Measurements from ENCODE around the gene RFC2.
"Not testable (repeated sequence)": the region's sequence is repeated elsewhere in the genome, so short reads cannot be mapped to it uniquely, and the experiment has no call there.

Gene RFC2

GRCh38 chr7:74266191-74266963 is 12.2 kb upstream of the RFC2 start:
- Mint-ChIP-seq H3K4me1 (no peaks in the 10 kb centered on the region), H3K36me3 (no peaks in the 10 kb centered on the region), H3K27ac (no peak overlapping the region), H3K4me3 (no peak overlapping the region), H3K9me3 (no peaks in the 10 kb centered on the region)
- DNase-seq (ENCODE audit: low spot score in 2 of 2) (no peak), ATAC-seq (no peak)

DNA sequence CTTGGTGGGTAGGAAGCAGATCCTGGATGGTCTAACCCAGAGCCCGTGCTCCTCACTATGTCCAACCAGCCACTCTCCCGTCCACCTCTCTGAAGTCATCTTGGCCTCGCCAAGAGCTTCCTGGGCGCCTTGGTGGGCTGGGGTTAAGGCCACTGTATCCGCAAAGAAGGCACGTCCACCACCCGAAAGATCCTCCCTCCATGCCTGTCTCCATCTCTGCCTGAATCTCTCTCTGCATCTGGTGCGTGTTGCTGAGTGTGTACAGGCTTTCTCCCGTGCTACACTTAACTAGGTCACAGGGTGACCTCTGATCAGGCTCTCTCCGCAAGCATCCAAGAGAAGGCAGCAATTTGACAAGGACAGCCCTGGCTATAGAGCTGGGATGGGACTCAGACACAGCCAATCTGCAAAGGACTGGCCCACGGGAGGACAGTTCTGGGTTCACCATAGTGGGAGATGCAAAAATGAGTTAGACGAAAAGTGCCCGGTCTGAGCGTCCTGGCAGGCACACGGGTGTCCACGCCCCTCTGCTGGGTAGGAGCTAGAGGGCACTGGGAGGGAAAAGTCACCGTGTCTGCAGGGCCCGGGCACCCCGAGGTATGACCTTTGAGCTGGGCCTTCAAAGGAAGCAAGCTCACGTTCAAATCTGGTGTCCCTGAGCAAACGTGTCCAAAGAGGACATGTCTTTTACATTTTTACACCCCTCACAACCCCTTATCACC is 9.4 kb upstream of the RFC2 start:
- DNase-seq (ENCODE audit: low spot score in 2 of 2) (no peak), ATAC-seq (no peak)
- H3K36me3 Mint-ChIP-seq, result no peaks in the 10 kb centered on the region
- H3K4me3 Mint-ChIP-seq, result no peak overlapping the region
- no peak overlapping the region for H3K27ac Mint-ChIP-seq
- H3K9me3 Mint-ChIP-seq, result no peaks in the 10 kb centered on the region
- no peaks in the 10 kb centered on the region for H3K4me1 Mint-ChIP-seq

DNA sequence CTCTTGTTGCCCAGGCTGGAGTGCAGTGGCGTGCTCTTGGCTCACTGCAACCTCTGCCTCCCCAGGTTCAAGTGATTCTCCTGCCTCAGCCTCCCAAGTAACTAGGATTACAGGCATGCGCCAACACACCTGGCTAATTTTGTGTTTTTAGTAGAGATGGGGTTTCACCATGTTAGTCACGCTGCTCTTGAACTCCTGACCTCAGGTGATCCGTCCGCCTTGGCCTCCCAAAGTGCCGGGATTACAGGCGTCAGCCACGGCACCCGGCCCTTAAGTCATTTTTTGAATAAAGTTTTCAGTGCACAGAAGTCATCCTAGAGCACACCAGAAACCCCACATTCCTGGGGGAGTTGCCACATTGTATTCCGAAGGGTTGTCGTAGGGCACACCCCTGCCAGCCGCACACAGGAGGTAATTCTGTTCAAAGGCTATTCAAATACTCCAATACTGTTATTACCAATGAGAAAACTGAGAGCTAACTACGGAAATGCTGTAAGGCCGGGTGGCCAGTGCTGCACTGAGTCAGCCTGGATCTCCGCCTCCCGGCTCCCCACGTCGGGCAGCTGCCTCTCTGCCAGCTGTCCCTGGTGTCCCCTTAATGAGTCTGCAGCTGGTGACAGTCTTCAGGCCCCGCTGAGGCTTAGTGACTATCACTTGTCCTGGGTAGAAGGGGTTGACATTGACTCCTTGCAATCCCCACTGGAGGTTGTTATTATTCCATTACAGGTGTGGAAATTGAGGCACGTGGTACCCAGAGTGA is 8.6 kb upstream of the RFC2 start:
- H3K4me3 Mint-ChIP-seq, result no peak overlapping the region
- H3K36me3 Mint-ChIP-seq, result no peaks in the 10 kb centered on the region
- DNase-seq (ENCODE audit: low spot score in 2 of 2) (no peak), ATAC-seq (no peak)
- no peak overlapping the region for H3K27ac Mint-ChIP-seq
- H3K4me1 Mint-ChIP-seq, result no peaks in the 10 kb centered on the region
- H3K9me3 Mint-ChIP-seq, result no peaks in the 10 kb centered on the region

DNA sequence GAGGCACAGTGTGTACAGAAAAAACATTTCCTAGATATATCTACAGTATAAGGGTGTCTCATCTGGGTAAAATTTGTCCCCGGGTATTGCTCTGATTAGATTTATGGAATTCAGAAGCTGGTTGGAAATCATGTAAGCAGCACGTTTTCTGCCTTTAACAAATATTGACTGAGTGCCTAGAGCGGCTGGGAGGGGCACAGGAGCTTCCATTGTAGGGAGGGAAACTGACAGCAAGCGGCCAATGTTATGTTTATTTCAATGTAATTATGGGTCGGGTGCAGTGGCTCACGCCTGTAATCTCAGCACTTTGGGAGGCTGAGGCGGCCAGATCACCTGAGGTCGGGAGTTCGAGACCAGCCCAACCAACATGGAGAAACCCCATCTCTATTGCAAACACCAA is 4.4 kb upstream of the RFC2 start:
- DNase-seq (ENCODE audit: low spot score in 2 of 2), result no peak
- H3K9me3 Mint-ChIP-seq, result no peaks in the 10 kb centered on the region
- H3K27ac Mint-ChIP-seq, result no peak overlapping the region
- no peak for ATAC-seq
- peaks cover 15% of the 10 kb centered on the region for H3K4me1 Mint-ChIP-seq
- H3K36me3 Mint-ChIP-seq, result peaks cover 11% of the 10 kb centered on the region
- H3K4me3 Mint-ChIP-seq, result no peak overlapping the region

GRCh38 chr7:74256491-74257408 is 2.6 kb upstream of the RFC2 start:
- no peak for DNase-seq (ENCODE audit: low spot score in 2 of 2)
- ATAC-seq, result no peak
- H3K36me3 Mint-ChIP-seq, result peaks cover 29% of the 10 kb centered on the region
- no peaks in the 10 kb centered on the region for H3K9me3 Mint-ChIP-seq
- peaks cover 20% of the 10 kb centered on the region for H3K4me1 Mint-ChIP-seq
- H3K4me3 Mint-ChIP-seq, result peak overlapping the region; percentile 94
- no peak overlapping the region for H3K27ac Mint-ChIP-seq

- Mint-ChIP-seq H3K36me3 (peaks cover 42% of the 10 kb centered on the region), H3K4me3 (peak overlapping the region; percentile 94), H3K4me1 (peaks cover 28% of the 10 kb centered on the region)
- DNase-seq (ENCODE audit: low spot score in 2 of 2); H3K9me3 Mint-ChIP-seq; ATAC-seq; H3K27ac Mint-ChIP-seq: not testable (repeated sequence)
Observed at GRCh38 chr7:74255461-74255860, 1.3 kb upstream of the RFC2 start.

DNA sequence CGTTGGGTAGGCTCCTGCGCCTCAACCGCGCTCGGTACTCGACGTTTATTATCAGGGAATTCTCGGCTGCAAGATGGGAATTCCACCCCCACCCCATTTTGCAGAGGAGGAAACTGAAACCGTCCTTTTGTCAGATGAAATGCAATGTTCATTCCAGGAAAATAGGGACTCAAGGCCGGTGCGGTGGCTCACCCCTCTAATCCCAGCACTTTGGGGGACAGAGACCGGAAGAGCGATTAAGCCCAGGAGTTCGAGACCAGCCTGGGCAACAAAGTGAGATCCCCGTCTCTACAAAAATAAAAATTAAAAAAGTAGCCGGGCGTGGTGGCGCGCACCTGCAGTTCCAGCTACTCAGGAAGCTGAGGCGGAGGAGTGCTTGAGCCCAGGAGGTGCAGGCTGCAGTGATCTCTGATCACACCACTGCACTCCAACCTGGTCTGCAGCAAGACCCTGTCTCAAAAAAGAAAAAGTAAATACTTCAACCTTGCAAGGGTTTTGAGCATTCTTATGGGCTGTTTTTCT is 720 bp upstream of the RFC2 start:
- no peaks in the 10 kb centered on the region for H3K9me3 Mint-ChIP-seq
- peak overlapping the region; percentile 98 for H3K27ac Mint-ChIP-seq
- H3K4me1 Mint-ChIP-seq, result peaks cover 32% of the 10 kb centered on the region
- peak in 1 of 2 donors; percentile 52 for DNase-seq (ENCODE audit: low spot score in 2 of 2)
- peaks cover 47% of the 10 kb centered on the region for H3K36me3 Mint-ChIP-seq
- no peak for ATAC-seq
- peak overlapping the region; percentile 94 for H3K4me3 Mint-ChIP-seq

DNA sequence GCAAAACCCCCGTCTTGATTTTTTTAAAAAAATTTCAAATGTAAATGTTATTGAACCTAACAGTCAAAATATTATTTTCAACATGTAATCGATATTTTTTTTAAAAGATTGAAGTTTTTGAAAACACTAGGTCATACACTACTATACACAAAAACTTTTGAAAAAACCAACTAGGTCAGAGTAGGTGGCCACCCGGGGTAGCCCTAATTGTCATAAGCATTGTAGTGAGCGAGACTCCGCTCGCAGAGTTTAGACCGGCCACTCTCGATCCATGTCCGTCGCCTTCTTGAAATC is 417 bp downstream of the RFC2 start:
- Mint-ChIP-seq H3K4me3 (peak overlapping the region; percentile 94), H3K36me3 (peaks cover 59% of the 10 kb centered on the region), H3K27ac (peak overlapping the region; percentile 98), H3K4me1 (peaks cover 32% of the 10 kb centered on the region), H3K9me3 (no peaks in the 10 kb centered on the region)
- DNase-seq (ENCODE audit: low spot score in 2 of 2) (no peak), ATAC-seq (peak; percentile 12)

GRCh38 chr7:74253331-74253730 is 868 bp downstream of the RFC2 start:
- Mint-ChIP-seq H3K27ac (peak overlapping the region; percentile 98), H3K9me3 (no peaks in the 10 kb centered on the region), H3K4me1 (peaks cover 32% of the 10 kb centered on the region), H3K4me3 (peak overlapping the region; percentile 94), H3K36me3 (peaks cover 63% of the 10 kb centered on the region)
- no peak for ATAC-seq
- DNase-seq (ENCODE audit: low spot score in 2 of 2), result no peak

GRCh38 chr7:74252893-74253292 is 1.3 kb downstream of the RFC2 start:
- peaks cover 68% of the 10 kb centered on the region for H3K36me3 Mint-ChIP-seq
- H3K27ac Mint-ChIP-seq, result peak overlapping the region; percentile 98
- DNase-seq (ENCODE audit: low spot score in 2 of 2) (no peak), ATAC-seq (no peak)
- H3K4me1 Mint-ChIP-seq, result peaks cover 32% of the 10 kb centered on the region
- H3K4me3 Mint-ChIP-seq, result peak overlapping the region; percentile 94
- H3K9me3 Mint-ChIP-seq, result no peaks in the 10 kb centered on the region

DNA sequence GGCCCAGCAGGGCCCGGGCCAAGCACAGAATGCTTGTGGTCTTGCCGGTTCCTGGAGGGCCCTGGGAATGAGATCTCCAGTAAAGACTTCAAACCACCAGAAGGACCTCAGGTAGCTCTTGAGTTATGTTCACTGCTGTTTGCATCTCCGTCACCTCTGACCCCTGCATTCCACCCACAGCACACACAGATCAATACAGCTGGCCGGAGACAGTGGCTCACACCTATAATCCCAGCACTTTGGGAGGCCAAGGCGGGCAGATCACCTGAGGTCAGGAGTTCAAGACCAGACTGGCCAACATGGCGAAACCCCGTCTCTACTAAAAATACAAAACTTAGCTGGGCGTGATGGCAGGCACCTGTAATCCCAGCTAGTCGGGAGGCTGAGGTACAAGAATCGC is 5.1 kb downstream of the RFC2 start:
- H3K9me3 Mint-ChIP-seq; DNase-seq (ENCODE audit: low spot score in 2 of 2); ATAC-seq; H3K27ac Mint-ChIP-seq; H3K4me3 Mint-ChIP-seq: not testable (repeated sequence)
- Mint-ChIP-seq H3K4me1 (peaks cover 17% of the 10 kb centered on the region), H3K36me3 (peaks cover 99% of the 10 kb centered on the region)

- no peaks in the 10 kb centered on the region for H3K9me3 Mint-ChIP-seq
- ATAC-seq (no peak), DNase-seq (ENCODE audit: low spot score in 2 of 2) (no peak)
- peaks cover 17% of the 10 kb centered on the region for H3K4me1 Mint-ChIP-seq
- no peak overlapping the region for H3K27ac Mint-ChIP-seq
- no peak overlapping the region for H3K4me3 Mint-ChIP-seq
- H3K36me3 Mint-ChIP-seq, result peaks cover 100% of the 10 kb centered on the region
Observed at GRCh38 chr7:74248156-74248555, 6.0 kb downstream of the RFC2 start.

GRCh38 chr7:74246497-74246896 is 7.7 kb downstream of the RFC2 start:
- ATAC-seq, result no peak
- H3K9me3 Mint-ChIP-seq, result no peaks in the 10 kb centered on the region
- peaks cover 14% of the 10 kb centered on the region for H3K4me1 Mint-ChIP-seq
- H3K36me3 Mint-ChIP-seq, result peaks cover 100% of the 10 kb centered on the region
- no peak overlapping the region for H3K27ac Mint-ChIP-seq
- no peak overlapping the region for H3K4me3 Mint-ChIP-seq
- no peak for DNase-seq (ENCODE audit: low spot score in 2 of 2)

- DNase-seq (ENCODE audit: low spot score in 2 of 2), result no peak
- no peak overlapping the region for H3K4me3 Mint-ChIP-seq
- H3K4me1 Mint-ChIP-seq, result peaks cover 10% of the 10 kb centered on the region
- no peak overlapping the region for H3K27ac Mint-ChIP-seq
- H3K9me3 Mint-ChIP-seq, result no peaks in the 10 kb centered on the region
- peaks cover 100% of the 10 kb centered on the region for H3K36me3 Mint-ChIP-seq
- no peak for ATAC-seq
Observed at GRCh38 chr7:74242122-74242443, 12.1 kb downstream of the RFC2 start.

- Mint-ChIP-seq H3K9me3 (no peaks in the 10 kb centered on the region), H3K36me3 (peaks cover 100% of the 10 kb centered on the region), H3K4me1 (peaks cover 13% of the 10 kb centered on the region), H3K27ac (no peak overlapping the region), H3K4me3 (no peak overlapping the region)
- no peak for ATAC-seq
- no peak for DNase-seq (ENCODE audit: low spot score in 2 of 2)
Observed at GRCh38 chr7:74240482-74240881, 13.7 kb downstream of the RFC2 start.
